Stimulated activated CD4-positive, alpha-beta T cell treated with anti-CD3 and anti-CD28 coated beads, Interleukin-4, amount 100 ng/mL, for 4 hours (primary cell): ENCODE measurements around the gene IGFLR1.

Source experiments
- DNase-seq, 2 experiments: peaks; one replicate each; pipeline ENCODE4 v3.0.0-alpha.2; 2020

The IGFLR1 gene

DNA sequence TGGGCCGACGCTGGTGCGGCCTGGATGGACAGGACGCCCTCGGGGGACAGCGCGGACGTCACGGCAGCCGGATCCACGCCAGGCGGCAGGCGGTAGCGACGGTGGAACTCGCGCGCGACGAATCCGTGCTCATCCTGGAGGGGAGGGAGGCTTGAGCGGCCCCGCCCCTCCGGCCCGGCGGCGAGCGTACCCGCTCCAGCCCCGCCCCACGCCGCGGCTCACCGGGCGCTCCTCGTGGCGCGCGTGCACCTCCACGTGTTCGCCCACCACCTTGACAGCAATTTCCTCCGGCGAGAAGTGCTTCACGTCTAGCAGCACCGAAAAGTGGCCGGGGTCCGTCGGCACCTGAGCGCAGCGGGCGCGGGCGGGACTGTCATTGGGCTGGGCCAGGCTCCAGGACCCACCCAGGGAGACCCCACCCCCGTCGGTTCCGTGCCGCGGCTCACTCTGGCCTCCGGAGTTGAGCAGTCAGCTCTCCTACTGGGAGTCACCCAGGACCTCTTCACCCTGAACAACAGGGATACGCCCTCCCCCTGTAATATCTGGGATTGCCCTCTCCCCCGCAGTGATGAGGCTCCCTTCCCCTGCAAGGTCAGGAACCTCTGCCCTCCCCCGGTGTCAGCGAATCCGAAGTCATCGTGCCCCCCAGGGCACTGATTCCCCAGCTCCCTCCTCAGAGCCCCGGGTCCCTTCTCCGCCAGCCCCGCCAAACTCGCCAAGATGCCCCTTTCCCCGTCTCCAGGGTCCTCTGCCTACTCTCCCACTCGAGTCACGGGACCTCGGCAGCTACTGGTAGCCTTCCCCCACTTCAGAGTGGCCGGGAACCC is 13.5 kb upstream of the IGFLR1 start:
- DNase-seq: peak; percentile 56 to 69

DNA sequence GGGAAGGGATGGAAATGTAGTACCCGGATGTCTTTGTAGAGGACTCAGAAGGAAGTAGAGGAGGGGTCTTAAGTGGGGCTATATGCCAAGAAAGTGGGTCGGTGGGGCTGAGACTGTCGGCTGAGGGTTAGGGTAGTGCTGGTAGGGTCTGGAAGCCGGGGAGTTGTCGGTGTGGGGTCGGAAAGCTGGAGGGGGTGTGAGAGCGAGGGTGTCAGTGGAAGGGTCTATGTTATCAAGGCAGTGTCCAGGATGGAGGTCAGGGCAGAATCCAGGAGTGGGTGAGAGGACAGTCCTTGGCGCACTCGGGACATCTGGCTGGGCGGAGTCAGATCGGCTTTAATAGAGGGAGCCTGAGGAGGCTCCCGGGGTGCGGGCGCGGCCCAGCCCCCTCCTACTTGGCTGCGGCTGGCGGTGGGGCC is 12.9 kb upstream of the IGFLR1 start:
- no peak for DNase-seq

DNA sequence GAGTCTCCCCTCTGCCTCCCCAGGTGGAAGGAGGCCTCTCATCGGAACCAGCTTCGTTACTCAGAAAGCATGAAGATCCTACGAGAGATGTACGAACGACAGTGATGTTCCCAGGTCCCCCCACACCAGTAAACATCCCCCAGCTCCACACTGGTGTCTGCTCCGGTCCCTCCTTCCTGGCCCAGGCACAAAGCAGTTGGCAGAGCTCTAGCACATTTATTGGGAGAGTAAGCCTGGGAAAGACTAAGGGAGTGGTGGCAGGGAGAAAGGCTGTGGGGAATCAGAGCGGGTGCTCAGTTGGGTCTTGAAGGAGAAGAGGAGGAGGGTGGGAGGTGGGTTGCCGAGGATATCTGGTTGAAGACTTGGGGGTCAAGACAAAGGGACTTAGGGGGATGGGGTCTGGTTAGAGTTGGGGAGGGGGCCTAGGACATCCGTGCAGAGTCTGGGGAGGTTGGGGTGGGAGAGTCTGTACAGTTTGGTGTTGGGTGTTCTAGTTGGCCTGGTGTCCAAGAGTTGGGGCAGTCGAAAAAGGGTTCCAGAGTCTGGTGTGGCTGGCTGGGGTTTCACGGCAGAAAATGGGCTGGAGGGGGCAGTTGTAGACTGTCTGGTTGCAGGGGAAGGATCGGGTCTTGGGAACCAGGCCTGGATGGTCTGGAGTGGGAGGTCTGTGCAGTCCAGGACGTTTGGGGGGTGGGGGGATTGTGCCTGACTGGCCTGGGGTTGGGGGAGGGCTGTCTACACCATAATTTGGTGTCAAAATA is 12.3 kb upstream of the IGFLR1 start:
- DNase-seq: no peak

DNA sequence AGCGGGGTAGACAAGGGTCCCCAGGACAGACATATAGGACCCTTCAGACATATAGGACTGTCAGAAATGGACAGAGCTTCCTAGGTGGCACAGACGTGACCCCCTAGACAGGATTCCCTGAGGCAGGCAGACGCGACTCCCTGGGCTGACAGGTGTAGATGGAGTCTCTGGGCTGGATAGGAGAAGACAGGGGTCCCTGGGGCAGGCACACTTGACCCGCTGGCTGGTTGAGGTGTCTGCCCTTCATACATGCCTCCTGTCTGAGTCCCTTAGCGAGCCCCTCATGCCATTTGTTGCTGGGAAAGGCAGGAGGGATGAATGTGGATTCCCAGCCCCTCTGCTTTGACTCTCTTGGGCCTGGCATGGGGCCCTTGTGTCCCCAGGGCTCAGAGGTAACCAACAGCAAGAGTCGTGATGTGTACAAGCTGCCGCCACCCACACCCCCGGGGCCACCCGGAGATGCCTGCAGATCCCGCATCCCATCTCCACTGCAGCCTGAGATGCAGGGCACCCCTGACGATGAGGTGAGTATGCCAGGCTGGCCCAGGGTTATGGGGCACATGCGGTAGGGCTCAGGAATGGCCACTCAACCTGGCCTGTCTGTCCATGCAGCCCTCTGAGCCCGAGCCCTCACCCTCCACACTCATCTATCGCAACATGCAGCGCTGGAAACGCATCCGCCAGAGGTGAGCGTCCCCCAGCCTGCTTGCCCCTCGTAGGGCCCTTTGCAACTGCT is 11.6 kb upstream of the IGFLR1 start:
- DNase-seq: no peak

DNA sequence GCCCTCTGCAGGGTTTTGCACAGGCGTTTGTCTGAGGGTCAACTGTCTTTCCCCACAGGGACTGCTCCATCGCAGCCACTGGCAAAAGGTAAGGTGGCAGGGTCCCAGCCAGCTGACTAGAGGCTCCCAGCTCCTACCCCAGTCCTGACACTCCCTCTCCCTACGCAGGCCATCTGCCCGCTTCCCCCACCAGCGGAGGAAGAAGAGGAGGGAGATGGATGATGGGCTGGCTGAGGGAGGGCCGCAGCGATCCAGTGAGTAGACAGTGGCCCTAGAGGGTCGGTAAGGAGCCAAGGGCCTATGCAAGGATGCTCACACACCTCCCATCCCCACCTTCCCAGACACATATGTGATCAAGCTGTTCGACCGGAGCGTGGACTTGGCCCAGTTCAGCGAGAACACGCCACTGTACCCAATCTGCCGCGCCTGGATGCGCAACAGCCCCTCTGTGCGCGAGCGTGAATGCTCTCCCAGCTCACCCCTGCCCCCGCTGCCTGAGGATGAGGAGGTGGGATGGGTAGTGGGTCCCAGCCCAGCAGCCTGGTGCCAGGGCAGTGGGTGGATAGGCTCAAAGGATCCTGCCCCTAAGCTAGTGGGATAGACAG is 10.6 kb upstream of the IGFLR1 start:
- no peak for DNase-seq

DNA sequence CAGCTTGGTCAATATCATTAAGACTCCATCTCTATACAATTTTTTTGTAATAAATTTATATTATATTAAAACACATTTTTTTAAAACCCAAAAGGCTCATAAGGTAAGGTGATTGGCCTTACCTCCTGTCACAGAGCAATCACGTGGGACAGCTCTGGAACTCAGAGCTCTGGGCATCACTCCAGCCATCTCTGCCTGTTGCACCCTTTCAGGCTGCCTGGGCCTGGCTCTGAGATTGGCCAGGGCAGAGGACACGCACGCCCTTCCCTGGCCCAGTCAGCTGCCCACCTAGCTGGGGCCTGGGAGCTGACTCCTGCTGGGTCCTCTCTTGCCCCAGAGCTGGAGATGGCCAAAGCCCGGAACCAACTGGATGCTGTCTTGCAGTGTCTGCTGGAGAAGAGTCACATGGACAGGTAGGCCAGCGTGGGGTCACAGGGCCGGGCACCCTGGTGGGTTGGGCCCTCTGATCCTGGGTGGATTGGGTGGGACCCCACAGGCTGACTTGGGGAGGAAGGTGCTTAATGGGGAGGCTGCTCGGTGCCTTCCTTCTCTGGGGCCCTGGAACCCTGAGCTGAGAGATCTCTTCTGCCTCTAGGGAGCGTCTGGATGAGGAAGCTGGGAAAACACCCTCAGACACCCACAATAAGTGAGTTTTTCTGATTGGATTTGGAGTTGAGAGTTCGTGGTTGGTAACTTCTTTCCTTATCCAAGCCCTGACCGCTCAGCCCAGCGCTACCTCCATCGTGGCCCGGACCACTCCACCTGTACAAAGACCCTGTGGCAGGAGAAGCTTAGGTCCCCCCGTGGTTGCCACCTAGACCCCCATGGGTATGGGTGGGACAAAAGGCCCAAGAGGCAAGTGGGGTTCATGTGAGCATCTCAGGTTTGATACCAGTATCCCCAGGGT is 9.8 kb upstream of the IGFLR1 start:
- DNase-seq: no peak

DNA sequence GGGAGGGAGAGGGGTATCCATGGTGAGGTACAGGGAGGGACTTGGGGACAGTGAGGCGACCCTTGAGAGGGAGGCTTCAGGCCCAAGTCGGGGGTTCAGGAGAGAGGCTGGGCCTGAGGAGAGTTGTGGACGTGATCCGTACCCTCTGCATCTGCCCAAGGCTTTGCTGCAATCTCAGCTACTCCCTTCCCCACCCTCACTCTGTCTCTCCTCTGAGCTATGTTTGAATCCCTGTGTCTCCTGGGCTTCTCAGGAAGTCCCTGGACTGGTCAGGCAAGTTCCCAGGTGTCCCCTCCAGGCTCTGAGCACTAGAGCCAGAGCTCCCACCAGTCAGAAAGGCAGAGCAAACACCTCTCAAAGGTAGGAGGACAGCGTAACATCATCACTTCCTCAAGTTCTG is 7.9 kb upstream of the IGFLR1 start:
- DNase-seq: no peak

DNA sequence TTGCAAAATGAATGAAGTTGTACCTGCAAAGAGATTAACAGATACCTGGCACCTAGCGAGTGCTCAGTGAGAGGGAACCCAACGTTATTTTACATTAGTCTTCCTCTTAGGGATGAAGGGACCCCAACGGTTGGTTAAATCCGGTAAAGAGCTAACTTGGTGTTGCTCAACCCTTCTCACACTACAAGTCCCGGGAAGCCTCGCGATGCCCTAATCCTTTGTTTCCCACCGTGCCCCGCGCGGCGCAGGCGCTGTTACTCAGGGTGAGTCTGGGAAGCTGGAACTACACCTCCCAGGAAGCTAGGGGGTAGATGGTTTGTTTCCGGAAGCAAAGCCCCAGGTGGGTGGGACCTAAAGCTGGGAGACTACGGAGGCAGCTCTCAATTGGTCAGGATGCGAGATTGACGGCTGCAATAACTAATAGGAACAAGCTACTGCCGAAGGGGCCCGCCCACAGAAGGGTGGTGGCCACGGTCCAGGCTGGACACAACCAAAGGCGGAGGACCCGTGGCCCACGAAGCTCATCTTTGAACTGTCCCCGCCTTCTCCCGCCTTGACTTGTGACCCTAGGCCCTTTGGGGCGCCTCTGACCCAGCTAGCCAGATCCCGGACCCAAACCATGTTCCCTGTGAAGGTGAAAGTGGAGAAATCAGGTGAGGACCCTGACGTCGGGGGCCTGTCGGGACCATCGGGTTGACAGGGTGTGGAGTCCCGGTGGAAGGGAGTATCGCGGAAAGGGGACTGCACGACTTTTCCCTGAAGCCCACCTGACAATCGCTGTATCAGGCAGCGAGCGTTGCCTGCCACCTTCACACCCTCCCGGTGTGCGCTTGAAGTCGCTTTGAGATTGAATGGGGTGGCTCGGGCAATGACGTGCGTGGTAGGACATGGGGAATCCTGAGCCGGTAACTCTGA is 6.1 kb upstream of the IGFLR1 start, which contains the start of gene LIN37:
Gene LIN37 (plus strand): TSS at position 471 of the 915 bp plus-strand sequence. CDS start 149 bp downstream, at position 620.
- DNase-seq: peak; percentile 96 to 99

DNA sequence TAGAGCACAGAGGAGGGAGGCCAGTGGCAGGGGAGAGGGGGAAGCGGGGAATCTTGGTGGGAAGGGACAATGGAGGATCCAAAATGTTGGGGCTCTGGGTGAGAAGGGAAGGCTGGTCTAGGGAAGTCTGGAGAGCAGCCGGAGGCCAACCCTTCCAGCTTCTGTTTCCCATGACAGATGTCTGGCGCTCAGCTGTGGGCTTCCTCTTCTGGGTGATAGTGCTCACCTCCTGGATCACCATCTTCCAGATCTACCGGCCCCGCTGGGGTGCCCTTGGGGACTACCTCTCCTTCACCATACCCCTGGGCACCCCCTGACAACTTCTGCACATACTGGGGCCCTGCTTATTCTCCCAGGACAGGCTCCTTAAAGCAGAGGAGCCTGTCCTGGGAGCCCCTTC is 4.3 kb upstream of the IGFLR1 start:
- no peak for DNase-seq

DNA sequence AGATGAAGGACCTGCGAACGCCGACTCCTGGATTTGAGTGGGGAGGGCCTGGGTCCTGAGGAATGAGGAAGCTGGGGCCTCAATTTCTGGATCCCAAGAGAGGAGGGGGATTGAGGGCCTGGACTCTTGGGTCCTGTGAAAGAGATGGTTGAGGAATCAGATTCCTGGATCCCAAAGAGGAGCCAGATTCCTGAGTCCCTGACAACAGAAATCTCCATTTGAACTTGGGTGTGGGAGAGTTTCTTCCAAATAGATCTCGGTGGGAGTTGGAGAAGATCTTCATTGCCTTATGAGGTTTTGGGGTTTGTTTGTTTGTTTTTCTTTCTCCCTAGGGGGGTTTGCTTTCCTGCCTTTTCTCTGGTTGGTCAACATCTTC is 3.8 kb upstream of the IGFLR1 start:
- DNase-seq: no peak

DNA sequence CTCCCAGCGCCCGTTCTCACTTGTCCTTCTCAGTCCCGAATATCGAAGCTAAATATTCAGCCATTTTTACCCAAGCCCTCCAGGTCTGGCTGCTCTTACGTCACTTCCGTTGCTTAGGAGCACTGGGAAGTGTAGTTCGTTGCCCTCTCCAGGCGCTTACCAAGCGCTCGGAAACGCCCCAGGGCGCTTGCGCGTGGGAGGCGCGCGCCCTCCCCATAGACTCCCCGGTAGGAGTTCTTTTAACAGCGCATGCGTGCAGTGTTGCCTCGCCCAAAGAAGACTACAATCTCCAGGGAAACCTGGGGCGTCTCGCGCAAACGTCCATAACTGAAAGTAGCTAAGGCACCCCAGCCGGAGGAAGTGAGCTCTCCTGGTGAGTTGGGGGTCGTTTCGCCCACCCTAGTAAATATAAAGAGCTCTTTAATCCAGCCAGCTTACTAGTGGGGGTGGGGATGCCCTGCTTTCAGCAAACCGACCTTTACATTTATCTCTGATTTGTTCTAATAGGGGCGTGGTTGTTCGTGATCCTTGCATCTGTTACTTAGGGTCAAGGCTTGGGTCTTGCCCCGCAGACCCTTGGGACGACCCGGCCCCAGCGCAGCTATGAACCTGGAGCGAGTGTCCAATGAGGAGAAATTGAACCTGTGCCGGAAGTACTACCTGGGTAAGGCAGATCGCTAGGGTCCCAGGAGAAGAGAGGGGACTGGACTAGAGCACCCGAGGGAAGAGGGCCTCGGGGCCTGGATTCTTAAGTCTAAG is 3.3 kb upstream of the IGFLR1 start, which contains the start of the genes PSENEN and U2AF1L4:
Gene PSENEN (plus strand): TSS at position 324 of the 759 bp plus-strand sequence. CDS start 280 bp downstream, at position 604.
Gene U2AF1L4 (minus strand): TSS at position 91 of the 759 bp plus-strand sequence. CDS start 27 bp downstream, at position 64.
- peak; percentile 86 to 98 for DNase-seq

DNA sequence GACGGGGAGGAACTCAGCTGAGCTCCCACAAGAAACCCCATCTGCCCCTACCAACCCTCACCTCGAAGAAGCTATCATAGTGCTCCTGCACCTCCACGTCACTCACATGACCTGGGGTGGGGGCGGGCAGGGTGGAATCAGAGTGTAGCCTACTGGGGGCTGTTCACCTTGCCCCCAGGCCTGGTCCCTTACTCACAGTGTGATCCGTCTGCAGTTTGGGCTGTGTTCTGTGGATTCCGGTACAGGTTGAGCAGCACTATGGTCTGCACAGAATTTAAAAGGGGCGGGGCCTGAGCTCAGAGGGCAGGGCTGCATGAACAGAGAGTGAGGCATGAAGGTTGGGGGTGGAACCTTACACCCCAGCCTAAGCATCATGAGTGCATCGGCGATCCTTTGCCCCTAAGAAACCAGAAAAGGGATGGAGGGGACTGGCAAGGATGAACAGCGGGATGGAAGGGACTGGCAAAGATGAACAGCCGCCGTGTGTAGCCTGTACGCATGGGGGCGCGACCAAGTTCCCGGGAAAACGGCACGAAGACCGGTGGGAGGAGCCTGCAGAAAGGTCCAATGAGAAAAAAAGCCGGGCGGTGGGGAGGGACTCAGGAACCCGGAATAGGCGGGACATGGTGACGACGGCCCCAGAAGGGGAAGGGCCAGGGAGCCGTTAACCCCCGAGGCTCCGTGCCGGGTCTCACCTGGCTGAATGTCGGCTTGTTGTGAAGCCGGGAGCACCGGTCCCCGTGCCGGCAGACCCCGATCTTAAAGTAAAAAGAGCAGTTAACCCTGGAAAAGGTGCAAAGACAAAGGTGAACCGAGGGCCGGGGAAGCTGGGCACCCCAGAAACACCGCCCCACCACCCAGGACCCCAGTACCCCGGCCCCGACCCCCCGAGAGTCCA is 2.4 kb upstream of the IGFLR1 start:
- peak; percentile 85 to 94 for DNase-seq

DNA sequence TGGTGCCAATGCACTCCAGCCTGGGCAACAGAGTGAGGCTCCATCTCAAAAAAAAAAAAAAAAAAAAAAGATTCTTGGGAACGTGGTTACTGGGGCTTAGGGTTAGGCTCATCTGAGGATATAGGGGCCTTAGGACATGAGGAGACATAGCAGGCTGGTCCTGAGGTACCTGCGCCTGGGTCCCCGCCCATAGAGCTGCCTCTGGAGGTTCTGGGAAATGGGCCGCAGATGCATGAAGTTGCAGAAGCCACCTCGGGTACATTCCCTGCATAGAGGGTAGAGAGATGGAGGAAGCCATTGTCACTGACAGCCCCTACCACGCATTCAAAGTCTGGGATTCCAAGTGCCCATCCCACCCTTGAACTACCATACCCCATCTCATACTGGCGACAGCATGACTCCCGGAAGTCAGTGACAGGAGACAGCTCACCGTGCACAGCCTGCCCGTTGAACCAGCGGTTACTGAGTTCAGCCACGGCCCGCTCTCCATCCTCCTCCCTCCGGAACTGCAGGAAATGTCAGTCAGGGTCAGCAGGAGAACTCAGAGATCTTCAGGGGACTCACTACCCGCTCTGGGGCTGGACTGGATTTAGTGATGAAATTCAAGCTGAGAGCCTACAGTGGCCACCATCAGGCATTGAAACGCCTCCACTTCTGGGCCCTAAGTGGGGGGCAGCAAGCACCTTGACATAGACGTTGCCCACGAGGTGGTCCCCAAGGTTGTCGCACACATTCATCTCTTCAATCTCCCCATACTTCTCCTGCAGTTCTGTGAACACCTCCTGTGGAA is 1.6 kb upstream of the IGFLR1 start:
- DNase-seq: no peak

DNA sequence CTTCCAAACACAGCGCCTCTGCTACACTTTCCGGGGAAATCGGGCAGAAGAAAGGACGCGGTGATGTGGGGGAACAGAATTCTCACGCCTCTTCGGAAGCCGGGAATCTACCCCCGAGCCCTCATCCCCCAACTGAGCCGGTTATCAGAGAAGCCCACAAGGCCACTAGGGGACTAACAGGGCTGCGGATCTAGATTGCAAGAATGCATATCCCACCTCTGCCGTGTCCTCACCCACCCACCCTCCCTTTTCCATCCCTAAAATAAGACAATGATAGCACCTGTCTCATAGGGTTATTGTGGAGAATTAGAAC is 1.1 kb downstream of the IGFLR1 start:
- no peak for DNase-seq

DNA sequence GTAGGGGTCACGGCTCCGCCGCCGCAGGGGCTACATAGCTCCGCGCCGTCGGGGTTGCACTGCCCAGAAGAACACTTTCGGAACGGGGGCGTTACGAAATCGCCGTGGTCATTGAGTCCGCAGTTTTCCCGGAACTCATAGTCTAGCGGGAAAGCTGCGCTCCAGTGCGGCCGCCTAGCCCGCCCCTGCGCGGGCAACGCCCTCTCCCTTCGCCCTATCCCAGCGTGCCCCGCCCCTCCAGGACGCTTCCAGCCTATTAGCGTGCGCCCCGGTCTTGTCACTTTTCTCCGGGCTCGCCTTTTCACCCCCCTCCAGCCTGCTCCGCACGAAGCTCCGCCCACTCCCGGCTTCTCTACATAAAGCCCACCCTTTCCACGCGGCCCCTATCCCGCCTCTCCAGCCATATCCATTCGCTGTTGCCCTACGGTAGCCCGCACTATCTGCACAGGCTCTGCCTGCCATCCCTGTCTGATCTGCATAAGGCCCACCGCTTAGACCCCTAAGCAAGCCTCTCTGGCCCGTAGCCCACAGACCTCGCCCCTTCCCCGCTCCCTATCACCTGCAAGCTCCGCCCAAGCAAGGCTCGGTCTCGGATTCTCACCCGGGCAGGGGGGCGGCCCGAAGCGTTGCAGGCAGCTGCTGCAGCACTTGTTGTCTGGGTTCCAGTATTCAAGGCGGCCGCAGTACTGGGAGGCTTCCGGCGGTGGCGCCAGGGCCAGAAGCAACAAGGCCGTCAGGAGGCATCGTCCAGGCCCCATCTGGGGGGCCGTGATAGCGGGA is 1.6 kb downstream of the IGFLR1 start:
- DNase-seq: peak; percentile 93

DNA sequence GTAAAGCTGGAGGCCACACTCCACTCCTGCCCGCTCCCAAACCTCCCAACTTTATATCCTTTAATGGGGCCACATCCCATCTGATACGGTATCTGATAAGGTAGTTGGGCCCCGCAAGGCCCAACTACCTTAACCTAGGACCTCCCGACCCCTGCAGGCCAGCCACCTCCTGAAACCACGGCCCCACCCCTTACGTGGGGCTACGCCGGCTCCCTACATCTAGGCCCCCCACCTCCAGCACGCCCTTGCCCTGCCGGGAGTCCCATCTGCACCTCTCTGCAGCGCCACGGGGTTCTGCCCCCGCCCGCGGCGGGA is 2.2 kb downstream of the IGFLR1 start:
- no peak for DNase-seq
